ENCODE results near the gene NEK1. TPM values are rescaled to one million over a fixed set of nuclear protein-coding genes. Genes with fewer than 3 reads are reported as not detected.

NEK1 gene
- total and polyA plus RNA-seq, 2 of the 13 experiments (the other 11 are each of a cell fraction or from before 2014, with no cell fraction given), result 2.9 to 5.4 TPM

- TF ChIP-seq, protein P1, sequence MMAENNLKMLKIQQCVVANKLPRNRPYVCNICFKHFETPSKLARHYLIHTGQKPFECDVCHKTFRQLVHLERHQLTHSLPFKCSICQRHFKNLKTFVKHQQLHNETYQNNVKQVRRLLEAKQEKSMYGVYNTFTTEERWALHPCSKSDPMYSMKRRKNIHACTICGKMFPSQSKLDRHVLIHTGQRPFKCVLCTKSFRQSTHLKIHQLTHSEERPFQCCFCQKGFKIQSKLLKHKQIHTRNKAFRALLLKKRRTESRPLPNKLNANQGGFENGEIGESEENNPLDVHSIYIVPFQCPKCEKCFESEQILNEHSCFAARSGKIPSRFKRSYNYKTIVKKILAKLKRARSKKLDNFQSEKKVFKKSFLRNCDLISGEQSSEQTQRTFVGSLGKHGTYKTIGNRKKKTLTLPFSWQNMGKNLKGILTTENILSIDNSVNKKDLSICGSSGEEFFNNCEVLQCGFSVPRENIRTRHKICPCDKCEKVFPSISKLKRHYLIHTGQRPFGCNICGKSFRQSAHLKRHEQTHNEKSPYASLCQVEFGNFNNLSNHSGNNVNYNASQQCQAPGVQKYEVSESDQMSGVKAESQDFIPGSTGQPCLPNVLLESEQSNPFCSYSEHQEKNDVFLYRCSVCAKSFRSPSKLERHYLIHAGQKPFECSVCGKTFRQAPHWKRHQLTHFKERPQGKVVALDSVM (CRISPR knock-in tag; IDR thresholded peaks at IDR 0.05), result no peak
- TF ChIP-seq PHF8 (CRISPR knock-in tag; IDR thresholded peaks at IDR 0.05), result peak; percentile 82
- no peak for TF ChIP-seq FOXM1 (CRISPR knock-in tag; IDR thresholded peaks at IDR 0.05)
- TF ChIP-seq PCBP1 (IDR thresholded peaks at IDR 0.05; ENCODE audit: borderline replicate concordance, low read depth, low read length), result no peak
- TF ChIP-seq, protein P2, sequence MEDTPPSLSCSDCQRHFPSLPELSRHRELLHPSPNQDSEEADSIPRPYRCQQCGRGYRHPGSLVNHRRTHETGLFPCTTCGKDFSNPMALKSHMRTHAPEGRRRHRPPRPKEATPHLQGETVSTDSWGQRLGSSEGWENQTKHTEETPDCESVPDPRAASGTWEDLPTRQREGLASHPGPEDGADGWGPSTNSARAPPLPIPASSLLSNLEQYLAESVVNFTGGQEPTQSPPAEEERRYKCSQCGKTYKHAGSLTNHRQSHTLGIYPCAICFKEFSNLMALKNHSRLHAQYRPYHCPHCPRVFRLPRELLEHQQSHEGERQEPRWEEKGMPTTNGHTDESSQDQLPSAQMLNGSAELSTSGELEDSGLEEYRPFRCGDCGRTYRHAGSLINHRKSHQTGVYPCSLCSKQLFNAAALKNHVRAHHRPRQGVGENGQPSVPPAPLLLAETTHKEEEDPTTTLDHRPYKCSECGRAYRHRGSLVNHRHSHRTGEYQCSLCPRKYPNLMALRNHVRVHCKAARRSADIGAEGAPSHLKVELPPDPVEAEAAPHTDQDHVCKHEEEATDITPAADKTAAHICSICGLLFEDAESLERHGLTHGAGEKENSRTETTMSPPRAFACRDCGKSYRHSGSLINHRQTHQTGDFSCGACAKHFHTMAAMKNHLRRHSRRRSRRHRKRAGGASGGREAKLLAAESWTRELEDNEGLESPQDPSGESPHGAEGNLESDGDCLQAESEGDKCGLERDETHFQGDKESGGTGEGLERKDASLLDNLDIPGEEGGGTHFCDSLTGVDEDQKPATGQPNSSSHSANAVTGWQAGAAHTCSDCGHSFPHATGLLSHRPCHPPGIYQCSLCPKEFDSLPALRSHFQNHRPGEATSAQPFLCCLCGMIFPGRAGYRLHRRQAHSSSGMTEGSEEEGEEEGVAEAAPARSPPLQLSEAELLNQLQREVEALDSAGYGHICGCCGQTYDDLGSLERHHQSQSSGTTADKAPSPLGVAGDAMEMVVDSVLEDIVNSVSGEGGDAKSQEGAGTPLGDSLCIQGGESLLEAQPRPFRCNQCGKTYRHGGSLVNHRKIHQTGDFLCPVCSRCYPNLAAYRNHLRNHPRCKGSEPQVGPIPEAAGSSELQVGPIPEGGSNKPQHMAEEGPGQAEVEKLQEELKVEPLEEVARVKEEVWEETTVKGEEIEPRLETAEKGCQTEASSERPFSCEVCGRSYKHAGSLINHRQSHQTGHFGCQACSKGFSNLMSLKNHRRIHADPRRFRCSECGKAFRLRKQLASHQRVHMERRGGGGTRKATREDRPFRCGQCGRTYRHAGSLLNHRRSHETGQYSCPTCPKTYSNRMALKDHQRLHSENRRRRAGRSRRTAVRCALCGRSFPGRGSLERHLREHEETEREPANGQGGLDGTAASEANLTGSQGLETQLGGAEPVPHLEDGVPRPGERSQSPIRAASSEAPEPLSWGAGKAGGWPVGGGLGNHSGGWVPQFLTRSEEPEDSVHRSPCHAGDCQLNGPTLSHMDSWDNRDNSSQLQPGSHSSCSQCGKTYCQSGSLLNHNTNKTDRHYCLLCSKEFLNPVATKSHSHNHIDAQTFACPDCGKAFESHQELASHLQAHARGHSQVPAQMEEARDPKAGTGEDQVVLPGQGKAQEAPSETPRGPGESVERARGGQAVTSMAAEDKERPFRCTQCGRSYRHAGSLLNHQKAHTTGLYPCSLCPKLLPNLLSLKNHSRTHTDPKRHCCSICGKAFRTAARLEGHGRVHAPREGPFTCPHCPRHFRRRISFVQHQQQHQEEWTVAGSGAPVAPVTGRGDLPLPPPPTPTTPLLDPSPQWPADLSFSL (CRISPR knock-in tag; IDR thresholded peaks at IDR 0.05), result no peak
- no peak for TF ChIP-seq NFIB (CRISPR knock-in tag; IDR thresholded peaks at IDR 0.05; ENCODE audit: borderline replicate concordance)
- TF ChIP-seq, protein P3, sequence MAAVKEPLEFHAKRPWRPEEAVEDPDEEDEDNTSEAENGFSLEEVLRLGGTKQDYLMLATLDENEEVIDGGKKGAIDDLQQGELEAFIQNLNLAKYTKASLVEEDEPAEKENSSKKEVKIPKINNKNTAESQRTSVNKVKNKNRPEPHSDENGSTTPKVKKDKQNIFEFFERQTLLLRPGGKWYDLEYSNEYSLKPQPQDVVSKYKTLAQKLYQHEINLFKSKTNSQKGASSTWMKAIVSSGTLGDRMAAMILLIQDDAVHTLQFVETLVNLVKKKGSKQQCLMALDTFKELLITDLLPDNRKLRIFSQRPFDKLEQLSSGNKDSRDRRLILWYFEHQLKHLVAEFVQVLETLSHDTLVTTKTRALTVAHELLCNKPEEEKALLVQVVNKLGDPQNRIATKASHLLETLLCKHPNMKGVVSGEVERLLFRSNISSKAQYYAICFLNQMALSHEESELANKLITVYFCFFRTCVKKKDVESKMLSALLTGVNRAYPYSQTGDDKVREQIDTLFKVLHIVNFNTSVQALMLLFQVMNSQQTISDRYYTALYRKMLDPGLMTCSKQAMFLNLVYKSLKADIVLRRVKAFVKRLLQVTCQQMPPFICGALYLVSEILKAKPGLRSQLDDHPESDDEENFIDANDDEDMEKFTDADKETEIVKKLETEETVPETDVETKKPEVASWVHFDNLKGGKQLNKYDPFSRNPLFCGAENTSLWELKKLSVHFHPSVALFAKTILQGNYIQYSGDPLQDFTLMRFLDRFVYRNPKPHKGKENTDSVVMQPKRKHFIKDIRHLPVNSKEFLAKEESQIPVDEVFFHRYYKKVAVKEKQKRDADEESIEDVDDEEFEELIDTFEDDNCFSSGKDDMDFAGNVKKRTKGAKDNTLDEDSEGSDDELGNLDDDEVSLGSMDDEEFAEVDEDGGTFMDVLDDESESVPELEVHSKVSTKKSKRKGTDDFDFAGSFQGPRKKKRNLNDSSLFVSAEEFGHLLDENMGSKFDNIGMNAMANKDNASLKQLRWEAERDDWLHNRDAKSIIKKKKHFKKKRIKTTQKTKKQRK (IDR thresholded peaks at IDR 0.05; ENCODE audit: low read length), result no peak
- TF ChIP-seq U2AF1 (optimal IDR thresholded peaks at IDR 0.05; ENCODE audit: low read depth, low read length), result peak; percentile 62
- TF ChIP-seq LBX2 (CRISPR knock-in tag; IDR thresholded peaks at IDR 0.05; ENCODE audit: borderline replicate concordance), result no peak
- TF ChIP-seq SALL1 (CRISPR knock-in tag; IDR thresholded peaks at IDR 0.05), result peak; percentile 86
- peak; percentile 85 for TF ChIP-seq ZFP36L1 (CRISPR knock-in tag; IDR thresholded peaks at IDR 0.05)
- peak; percentile 86 for TF ChIP-seq NFYC (CRISPR knock-in tag; IDR thresholded peaks at IDR 0.05)
- no peak for TF ChIP-seq ZNF256 (CRISPR knock-in tag; conservative IDR thresholded peaks at IDR 0.05)
- TF ChIP-seq ZNF331 (CRISPR knock-in tag; IDR thresholded peaks at IDR 0.05), result peak; percentile 51; the same call in 1 of the 2 replicates
- TF ChIP-seq ZNF709 (CRISPR knock-in tag; IDR thresholded peaks at IDR 0.05), result peak; percentile 77; the same call in 1 of the 2 replicates
- no peak for TF ChIP-seq SYNCRIP (IDR thresholded peaks at IDR 0.05; ENCODE audit: insufficient read depth, low read depth, low read length)
These were observed 7.8 kb upstream of the NEK1 start, which contains the start of gene CLCN3 (continued) for GRCh38 chr4:169619958-169620879.

Measured in HepG2 (cell line).